Activated CD8-positive, alpha-beta memory T cell treated with anti-CD3 and anti-CD28 coated beads, Interleukin-2, amount 50 U/mL, for 1 hour (primary cell): ENCODE data around the gene SARS2.

ENCODE experiments used
- DNase-seq: peaks from one replicate; pipeline ENCODE4 v3.0.0-alpha.2; 2020; ENCODE audit errors: extremely low read depth

SARS2 gene

DNA sequence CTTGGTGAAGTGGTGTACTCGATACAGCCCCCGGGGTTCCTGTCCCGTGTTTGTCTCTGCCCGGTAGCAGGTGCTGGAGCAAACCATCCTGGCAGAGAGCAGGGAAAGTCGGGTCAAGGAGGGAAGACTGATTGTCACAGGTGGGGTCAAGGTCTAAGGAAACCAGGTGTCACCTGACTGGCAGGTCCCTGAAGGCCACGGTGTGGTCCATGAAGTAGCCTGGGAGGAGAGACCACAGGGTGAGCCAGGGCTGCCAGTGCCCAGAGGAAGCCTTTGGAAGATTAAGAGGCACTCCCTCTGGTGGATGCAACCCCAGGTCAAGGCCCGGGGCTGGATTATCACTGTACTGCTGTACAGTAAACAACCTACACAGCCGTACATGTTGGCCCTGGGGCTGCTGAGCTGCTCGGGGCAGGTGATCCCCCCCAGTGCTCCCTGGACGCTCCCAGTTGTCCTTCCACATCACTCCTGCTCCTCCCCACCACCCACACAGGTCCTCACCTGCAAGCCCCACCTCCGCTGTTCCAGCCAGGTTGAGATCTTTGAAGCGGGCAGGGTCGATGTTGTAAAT lies 12.6 kb downstream of the SARS2 start:
- DNase-seq: no peak

DNA sequence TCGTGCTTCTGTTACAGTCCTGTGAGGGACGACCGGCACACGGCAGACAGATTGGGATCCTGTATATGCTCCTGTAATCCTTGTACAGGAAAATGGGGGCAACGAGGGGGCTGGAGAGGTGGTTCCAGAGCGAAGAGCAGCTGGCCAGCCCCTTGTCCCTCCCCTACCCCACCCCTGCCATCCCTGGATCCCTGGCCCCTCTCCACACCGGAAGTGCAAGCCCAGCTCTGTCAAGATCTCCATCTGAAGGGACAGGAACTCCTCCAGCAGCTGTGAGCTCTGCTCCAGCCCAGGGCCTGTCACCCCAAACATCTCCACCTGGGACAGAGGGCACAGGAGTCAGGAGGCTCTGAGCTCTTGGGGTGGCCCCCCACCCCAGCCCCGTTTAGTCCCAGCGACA lies 13.0 kb downstream of the SARS2 start:
- DNase-seq: no peak

- DNase-seq: no peak
Observed at GRCh38 chr19:38915329-38916321, 14.9 kb downstream of the SARS2 start.

DNA sequence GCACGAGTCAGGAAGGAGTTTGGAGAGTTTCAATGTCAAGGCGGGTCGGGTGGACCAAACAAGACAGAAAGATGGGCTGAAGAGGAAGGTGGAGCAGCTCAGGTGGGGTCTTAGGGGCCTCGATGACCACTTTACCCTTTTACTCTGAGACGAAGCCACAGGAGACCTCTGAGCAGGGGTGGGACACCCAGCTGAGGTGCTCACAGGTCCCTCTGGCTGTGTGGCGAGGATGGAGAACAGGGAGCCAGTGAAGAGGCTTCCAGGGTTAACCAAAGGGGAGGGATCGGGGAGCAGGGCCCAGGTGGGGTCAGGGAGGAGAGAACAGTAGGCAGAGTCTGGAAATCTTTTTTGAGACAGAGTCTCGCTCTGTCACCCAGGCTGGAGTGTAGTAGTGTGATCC lies 16.6 kb downstream of the SARS2 start:
- no peak for DNase-seq

DNA sequence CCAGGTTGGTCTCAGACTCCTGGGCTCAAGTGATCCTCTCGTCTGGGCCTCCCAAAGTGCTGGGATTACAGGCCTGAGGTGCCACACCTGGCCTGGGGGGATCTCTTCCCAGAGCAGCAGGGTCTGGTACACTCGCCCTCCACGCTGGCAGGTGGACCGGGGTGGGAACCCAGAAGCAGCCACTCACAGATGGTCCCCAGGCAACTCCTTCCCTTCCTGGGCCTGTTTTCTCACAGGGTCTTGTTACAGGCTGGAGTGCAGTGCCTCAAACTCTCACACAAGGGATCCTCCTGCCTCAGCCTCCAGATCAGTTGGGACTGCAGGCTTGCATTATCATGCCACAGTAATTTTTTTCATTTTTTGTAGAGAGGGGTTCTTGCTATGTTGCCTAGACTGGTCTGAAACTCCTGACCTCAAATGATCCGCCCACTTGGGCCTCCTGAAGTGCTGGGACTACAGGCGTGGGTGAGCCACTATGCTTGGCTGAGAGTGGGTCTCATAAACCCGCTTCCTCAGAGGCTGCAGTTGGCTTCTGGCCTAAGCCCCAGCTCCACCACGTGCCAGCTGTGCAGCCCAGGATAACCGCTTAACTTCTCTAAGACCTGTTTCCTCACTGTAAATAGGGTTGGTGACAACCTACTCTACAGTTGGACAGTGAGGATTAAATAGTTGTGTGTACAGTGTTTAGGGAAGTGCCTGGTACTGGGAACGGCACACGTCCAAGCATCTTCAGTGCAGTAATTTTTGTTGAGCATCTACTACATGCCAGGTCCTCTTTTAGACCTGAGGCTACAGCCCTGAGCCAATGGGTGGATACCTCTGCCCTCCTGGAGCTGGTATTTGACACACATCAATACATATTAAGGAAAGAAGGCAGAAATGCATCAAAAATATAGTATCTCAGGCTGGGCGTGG lies 17.7 kb downstream of the SARS2 start:
- no peak for DNase-seq

DNA sequence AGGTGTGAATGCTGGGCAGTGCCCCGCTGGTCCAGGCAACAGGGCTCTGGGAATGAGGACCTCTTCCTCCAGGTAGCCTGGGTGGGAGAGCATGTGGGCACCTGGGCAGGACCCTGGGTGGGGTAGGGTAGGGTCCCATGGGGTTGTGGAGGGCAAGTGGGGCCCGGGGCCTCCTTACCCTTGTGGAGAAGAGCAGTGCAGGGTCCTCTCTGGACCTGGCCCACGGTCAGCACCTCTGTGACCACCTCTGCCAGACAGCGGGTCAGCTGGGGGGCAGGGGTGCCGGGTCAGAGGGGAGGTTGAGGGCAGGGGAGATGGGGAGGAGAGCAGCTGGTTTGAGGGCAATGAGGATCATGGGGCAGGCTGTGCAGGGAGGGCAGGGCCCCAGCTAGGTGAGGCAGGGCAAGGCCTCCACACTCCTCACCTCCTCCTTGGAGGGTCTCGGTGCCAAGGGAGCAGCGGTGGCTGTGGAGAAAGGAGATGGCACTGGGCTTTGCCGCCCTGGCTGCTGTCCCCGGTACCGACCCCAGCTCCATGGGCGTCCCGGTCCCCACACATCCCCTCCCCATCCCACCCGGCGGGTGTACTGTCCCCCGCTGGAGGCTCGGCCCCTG lies 19.1 kb downstream of the SARS2 start:
- no peak for DNase-seq

GRCh38 chr19:38910488-38910887 lies 20.1 kb downstream of the SARS2 start:
- DNase-seq: no peak

GRCh38 chr19:38908911-38909310 lies 21.7 kb downstream of the SARS2 start:
- no peak for DNase-seq

DNA sequence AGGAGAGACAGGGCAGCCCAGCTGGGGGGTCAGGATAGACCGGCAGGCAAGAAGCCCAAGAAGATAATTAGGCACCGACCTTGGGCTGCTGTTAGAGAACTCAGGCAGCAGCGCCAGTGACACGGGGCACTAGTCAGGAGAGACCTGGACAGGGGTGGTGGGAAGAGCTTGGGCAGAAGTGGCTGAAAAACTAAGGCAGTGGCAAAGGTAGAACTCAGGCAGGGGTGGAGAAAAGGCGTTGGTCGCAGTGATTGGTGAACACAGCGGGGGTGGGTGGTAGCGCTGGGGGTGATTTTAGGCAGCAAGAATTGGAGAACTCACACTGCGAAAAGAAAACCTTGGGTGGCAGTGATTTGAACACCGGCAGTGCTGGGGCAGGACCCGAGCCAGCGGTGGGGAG lies 22.9 kb downstream of the SARS2 start:
- DNase-seq: no peak

GRCh38 chr19:38907227-38907626 lies 23.3 kb downstream of the SARS2 start:
- DNase-seq: no peak

DNA sequence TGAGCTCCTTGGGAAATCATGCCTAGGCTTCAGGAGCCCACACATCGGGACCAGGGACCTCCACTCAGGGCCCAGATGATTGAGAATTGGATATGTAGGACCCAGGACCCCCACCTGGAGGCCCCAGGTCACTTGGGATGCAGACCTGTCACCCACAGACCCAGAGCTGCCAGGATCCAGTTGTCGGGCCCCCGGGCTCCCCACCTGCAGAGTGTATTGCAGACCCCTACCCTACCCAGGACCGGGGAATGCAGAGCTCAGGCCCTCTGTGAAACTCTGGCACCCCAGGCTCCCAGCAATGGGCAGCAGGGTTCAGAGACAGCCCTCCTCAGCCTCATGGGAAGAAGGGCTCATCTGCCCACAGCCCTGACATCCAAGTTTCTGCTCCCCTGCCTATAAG lies 24.9 kb downstream of the SARS2 start:
- DNase-seq: no peak

DNA sequence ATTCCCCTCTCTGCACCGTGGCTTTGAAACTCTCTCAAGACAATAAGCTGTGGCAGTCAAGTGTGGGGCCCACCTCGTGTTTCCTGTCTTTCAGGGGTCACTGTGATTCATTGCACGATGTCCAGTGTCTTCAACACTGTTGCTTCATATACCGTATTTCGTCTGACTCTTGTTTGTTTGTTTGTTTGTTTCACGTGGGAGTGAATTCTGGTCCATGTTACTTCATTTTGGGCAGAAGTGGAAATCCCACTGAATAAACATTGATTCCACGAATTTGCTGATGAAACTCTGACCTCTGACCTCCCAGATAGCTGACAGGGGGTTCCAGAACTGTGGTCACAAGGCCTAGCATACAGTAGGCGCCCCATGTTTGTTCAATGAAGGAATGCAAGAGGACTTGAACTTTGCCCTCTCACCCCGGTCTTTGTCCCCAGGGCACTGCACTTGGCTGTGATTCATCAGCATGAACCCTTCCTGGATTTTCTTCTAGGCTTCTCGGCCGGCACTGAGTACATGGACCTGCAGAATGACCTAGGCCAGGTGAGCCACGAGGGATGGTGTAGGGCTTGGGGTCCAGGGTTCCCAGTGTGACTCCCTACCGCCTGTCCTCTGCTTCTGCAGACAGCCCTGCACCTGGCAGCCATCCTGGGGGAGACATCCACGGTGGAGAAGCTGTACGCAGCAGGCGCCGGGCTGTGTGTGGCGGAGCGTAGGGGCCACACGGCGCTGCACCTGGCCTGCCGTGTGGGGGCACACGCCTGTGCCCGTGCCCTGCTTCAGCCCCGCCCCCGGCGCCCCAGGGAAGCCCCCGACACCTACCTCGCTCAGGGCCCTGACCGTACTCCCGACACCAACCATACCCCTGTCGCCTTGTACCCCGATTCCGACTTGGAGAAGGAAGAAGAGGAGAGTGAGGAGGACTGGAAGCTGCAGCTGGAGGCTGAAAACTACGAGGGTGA lies 25.7 kb downstream of the SARS2 start:
- no peak for DNase-seq

GRCh38 chr19:38901683-38902082 lies 28.9 kb downstream of the SARS2 start:
- DNase-seq: no peak

- no peak for DNase-seq
Observed at GRCh38 chr19:38900743-38901190, 29.8 kb downstream of the SARS2 start.

DNA sequence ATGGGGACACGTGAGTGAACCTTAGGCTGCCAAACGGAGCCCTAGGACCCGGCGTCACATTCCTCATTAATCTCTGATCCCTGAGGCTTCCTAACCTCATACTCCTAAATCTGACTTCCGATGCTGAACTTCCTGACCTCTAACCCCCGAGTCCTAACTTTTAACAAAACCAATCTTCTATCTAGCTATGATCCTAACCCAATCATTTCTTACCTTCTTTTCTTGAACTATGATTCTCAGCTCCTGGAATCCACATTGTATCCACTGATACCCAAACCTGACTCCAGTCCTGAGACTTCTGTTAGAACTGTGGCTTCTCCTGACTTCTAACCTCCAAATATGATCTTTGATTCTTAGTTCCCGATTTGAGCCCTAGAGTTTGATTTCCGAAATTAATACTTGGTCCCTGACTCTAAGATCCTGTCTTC lies 30.3 kb downstream of the SARS2 start:
- no peak for DNase-seq

- peak; percentile 99 for DNase-seq
Observed at GRCh38 chr19:38899447-38900201, 30.9 kb downstream of the SARS2 start, which contains the start of the genes NFKBIB and SIRT2. NFKBIB (plus strand) TSS chr19:38899969; CDS start chr19:38900033, 64 bp downstream. SIRT2 (minus strand) TSS chr19:38899618; CDS start chr19:38899521, 97 bp downstream.

DNA sequence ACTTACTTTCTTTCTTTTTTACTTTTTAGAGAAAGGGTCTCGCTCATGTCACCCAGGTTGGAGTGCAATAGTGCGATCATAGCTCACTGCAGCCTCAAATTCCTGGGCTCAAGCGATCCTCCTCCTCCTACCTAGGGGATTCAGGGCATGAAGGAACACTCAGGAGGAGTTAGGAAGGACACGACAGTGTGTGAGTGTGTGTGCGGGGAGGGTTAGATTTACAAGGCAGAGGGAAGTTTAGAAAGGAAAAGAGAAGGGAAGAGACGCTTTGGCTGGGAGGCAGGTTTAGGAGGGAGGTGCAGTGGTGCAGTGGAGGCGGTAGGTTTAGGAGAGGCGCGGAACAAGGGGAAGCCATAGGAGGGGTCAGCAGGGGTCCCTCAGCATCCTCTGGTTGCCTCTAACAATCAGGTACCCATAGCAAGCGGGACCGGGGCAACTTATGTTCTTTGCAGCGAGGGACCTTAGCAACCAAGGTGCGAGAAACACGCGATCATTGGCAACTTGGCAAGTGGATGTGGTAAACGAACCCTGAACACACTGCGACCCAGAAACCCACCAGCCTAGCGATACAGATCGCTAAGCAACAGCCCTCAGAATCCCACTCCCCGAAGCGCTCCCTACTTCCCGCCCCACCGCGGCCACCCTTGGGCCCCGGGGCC lies 31.6 kb downstream of the SARS2 start:
- no peak for DNase-seq

- DNase-seq: no peak
Observed at GRCh38 chr19:38894968-38895367, 35.6 kb downstream of the SARS2 start.

DNA sequence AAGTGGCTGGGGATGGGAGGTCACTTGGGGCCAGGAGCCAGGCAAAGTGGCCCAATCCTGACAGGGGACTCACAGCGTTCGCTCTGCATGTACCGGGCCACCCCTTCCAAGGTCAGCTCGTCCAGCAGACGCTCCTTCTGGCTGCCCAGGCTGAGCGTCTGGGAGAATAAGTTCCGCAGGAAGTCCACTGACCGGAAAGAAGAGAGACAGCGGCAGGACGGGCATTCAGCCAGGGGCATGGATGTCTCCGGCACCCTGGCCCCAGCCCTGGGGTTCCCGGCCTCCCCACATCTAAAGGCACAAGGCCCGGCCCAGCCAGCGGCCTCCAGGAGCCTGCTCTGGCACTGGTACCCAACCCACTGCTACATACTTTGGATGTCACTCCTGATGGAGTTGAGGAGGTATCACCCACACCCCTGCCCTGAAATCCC lies 37.2 kb downstream of the SARS2 start:
- DNase-seq: no peak
